NCI-H2196 treated with DMSO at 0.1 percent for 48 hours (cell line): Measurements from ENCODE around the gene ORC4.

ENCODE experiments used
- DNase-seq: peaks from one replicate; lab custom pipeline; 2025; ENCODE audit not compliant: unreplicated experiment; lab: John Stamatoyannopoulos, UW

The ORC4 gene

DNA sequence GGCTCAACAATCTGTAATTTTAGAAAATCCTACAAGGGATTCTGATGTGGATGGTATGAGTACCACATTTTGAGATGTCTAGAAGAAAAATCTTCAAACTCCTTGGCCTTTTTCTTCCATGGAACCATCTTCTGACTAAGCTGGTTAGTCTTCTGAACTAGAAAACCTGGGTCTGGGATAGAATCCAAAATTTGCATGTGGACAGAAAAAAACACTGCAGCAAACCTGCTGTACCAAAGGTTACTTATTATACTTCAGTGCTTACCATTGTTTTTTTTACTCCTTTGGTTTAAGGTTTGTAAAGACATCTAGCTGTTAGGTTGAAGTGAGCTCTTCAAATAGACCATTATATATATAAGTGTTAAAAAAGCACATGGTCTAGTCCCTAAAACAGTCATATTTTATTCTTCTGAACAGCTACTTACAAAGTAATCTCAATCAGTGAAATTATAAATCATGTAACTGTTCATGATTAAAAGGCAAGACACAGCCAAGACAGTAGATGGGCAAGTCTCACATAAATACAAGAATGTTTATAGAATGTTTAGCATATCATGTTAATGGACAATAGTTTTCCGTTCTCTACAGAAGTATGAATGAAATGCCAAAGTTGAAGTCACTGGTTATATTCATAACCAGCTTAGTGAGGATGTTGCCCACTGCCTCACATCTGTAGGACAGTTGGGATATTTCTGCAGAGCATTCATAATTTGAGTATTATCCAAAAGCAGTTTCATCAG lies 85.5 kb downstream of the ORC4 start:
- no peak for DNase-seq

DNA sequence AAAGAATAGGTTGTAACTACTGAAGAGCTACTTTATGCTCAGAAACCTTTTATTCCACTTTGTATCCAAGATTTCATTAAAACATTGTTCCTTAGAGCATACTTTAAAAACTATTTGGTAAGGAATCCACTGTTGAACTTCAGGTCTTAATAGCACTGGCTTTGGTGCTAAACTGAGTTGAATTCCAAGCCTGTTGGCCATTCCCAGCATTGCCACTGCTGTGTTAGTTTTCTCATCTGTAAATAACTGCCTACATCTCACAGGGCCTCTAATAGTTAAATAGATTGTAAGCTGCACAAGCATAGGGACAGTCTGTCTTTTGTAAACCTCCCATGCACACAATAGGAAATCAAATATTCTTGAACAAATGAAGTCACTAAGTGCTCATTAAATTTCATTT lies 86.6 kb downstream of the ORC4 start:
- no peak for DNase-seq

DNA sequence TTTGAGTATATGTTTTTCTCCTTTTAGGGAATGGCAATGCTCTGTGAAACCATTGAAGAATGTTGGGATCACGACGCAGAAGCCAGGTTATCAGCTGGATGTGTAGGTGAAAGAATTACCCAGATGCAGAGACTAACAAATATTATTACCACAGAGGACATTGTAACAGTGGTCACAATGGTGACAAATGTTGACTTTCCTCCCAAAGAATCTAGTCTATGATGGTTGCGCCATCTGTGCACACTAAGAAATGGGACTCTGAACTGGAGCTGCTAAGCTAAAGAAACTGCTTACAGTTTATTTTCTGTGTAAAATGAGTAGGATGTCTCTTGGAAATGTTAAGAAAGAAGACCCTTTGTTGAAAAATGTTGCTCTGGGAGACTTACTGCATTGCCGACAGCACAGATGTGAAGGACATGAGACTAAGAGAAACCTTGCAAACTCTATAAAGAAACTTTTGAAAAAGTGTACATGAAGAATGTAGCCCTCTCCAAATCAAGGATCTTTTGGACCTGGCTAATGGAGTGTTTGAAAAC lies 93.4 kb downstream of the ORC4 start:
- no peak for DNase-seq

DNA sequence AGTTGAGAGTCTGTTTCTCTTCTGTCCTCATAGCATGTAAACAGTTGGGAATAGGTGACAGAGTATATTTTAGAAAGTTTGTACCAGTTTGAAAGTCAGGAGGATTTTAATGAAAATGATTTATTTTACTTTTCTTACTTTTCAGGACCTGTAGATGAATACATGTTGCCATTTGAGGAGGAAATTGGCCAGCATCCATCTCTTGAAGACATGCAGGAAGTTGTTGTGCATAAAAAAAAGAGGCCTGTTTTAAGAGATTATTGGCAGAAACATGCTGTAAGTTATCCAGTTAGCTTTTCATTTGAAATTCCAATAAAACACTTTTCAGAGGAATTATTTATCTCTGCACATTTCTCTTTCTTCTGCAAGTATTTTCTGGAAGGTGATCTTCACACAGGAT lies 94.7 kb downstream of the ORC4 start:
- DNase-seq: no peak

DNA sequence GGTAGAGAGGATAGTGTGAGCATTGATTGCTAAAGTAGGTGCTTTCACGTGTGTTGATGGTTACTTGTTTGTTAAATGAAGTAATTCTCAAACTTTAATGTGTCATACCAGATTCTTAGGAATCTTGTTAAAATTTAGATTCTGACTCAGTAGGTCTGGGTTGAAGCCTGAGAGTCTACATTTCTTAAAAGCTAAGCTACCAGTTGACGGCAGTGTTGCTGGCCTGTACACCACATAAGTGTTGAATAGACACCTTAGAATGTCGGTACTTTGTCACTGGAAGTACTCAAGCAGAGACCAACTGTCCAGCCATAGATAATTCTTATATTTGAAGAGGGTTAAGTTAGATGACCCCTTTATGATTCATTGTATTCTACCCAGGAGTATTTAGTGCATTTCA lies 95.9 kb downstream of the ORC4 start:
- DNase-seq: no peak

DNA sequence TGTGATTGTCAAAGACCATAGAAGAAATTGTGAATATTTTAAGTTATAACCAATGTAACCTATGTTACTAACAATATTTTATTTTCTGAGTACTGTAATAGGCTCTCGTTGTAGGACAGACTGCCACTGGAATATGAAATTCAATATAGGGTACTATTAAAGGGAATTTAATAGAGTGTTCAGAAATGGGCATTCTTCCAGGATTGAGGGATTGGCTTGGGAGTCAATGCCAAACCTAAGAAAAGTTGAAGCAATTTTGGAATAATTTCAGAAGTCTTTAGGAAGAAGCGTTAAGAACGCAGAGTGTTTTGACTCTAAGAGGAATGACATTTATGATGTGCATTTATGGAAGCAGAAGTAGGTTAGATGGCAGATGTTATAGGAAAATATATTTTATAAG lies 96.7 kb downstream of the ORC4 start:
- no peak for DNase-seq

DNA sequence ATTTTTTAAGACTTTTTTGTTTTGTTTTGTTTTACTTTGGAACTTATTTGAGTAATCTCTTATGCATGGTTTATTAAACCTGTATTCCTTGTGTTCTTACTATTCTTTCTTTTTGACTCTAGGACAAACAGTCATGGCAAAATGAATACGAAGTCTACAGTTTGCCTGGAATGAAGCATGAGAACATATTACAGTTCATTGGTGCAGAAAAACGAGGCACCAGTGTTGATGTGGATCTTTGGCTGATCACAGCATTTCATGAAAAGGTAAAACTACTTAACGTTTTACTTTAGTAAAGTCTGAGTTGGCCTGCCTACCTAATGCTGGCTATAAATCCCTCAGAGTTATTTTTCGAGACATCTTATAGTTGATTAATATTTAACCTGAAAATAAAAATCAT lies 103.4 kb downstream of the ORC4 start:
- DNase-seq: no peak

DNA sequence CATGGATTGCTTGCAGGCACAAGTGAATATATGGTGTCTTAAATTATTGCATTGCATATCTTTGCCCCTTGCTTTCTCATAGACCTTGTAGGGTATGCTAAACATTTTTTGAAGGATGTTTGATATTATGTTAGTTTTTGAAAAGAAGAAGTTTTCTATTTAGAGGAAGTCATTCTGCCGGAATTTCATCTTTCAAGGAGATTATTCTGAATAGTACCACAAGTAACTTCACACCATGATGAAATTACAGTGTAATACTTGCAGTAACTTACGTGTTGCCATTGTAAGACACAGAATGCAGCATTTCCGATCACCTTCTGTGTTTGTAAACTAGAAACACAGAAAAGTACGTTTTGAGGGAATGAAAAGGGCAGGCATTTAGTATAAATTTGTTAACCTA lies 103.8 kb downstream of the ORC4 start:
- no peak for DNase-seq

DNA sequence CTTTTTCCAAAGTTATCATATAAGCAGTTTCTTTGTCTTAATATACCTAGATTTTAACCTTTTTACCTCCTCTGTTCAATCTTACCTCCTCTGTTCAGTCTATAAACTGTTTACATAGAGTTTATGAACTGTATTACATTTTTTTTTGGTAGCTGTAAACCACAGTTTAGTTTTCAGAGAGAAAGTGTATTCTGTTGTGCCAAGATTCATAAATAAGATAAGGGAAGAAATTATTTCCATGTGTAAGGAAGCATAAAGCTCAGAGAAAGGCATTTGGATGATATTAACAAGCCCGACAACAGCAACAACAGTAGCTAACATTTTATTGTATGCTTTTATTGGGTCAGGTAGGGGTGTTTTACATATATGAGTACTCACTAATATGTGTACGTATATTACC lies 104.5 kb downstream of the ORC4 start:
- DNase-seq: no peak

DNA sequence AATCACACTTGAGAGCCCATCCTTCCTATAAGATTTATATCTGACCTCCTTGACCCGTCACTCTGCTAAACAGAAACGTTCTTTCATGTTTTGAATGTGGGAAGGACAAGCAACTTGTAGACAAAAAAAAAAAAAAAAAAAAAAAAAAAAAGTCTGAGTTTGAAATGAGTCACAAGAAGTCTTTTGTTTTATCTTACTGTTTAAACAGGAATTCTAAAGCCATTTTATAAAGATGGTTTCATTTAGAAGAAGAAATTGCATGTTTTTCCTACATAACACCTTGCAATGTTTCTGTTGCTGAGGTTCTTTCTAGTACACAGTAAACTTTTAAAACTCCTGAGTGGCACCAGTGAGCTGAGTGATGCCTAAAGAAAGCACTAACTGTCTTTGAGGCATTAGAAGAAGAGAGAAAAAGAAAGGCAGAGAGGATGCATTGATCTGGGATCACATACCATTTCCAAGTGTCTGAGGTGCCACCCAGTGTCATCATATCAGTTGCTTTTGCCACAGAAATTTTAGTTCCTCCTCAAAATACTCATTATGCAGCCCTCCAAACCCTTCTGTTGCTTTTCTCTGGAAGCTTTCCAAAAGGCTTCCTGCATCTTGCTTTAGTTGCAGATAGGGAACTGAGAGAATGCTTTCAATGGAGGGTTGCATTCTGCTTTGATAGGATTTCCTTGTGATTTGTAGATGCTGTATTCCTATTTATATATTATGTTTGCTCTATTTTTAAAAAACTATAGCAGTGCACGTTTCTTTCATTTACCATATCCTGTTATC lies 106.6 kb downstream of the ORC4 start:
- no peak for DNase-seq

DNA sequence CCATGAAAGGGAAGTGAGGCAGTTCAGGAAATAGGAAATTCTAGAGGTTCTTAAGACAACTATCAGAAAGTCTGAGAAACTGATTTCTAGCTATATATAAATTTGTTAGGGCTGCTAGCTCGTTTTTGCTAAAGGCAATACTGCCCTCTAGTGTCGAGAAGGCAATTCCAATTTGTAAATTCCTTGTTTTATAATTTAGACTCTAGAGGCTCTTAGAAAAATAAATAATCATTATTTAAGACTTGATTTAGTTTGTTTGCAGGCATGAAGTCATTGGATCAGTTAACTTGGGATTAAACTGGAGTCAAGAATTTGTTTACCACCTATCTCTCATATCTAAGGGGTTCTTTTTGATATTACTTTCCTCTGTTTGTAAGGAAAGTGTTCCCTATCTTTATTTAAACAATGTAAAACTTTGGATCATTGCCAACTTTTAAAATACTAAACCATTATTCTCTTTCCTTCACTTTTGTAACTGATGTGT lies 109.5 kb downstream of the ORC4 start:
- DNase-seq: peak; percentile 58

DNA sequence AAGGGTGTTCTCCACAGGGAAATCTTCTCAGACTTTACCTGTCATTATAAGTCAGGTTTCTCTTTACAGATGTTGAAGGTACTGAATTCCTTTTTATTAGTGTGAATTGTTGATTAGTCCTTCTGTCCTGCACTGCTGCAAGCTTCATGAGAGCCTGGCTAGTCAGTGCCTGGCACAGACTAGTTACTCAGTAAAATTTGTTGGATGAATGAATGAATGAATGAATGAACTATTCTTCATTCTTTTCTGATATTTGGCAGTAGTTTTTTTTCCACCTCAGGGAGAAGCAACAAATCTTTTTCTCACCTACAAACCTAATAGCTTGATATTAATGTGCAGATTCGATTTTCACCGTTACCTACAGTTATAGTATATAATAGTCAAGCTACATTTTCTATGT lies 111.4 kb downstream of the ORC4 start:
- no peak for DNase-seq

DNA sequence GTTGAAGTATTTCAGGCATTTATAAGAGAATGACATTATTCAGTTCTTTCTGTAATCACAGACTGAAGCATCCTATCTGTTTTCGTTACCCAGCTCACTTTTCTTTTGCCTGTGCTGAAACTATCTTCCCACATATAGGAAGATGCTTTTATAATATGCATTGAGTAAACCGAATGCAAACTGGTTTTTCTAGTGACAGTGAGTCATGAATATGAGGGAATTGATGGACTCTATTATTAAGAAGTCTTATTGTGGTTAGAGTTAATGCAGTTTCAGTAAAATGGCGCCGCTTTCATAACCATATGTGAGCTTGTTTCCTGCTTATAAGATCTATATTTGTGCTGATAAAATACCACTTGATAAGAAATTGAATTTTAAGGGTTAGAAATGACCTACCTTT lies 116.5 kb downstream of the ORC4 start:
- DNase-seq: no peak

DNA sequence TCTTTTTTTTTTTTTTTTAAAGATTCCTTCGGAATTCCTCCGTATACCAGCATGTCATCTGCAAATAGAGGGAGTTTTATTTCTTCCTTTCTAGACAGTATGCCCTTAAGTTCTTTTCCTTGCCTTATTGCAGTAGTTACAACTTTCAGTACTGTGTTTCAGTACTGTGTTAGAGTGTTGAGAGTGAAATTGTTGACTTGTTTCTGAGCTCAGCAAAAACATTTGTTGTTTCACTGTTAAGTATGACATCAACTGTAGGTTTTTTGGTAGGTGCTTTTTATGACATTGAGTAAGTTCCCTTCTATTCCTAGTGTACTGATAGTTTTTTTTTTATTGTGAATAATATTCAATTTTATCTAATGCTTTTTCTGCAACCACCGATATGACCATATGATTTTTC lies 131.9 kb downstream of the ORC4 start:
- no peak for DNase-seq

DNA sequence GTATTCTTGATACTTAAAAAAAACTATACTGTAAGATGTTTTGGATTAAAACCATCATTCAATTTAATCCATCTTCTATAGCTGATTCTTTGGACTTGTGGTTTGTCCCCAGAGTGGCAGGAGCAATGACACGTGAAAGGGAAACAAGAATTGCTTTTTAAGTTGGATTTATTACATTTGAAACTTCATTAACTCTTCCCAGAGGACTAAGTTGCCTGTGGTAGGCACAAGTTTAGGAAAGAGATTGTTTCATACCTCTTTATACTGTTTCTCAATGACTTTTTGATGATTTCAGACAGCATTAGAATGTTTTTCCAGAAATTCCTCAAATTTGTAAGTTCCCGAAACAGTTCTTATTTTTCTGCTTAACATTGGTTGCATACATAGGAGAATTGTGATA lies 134.4 kb downstream of the ORC4 start:
- DNase-seq: no peak

DNA sequence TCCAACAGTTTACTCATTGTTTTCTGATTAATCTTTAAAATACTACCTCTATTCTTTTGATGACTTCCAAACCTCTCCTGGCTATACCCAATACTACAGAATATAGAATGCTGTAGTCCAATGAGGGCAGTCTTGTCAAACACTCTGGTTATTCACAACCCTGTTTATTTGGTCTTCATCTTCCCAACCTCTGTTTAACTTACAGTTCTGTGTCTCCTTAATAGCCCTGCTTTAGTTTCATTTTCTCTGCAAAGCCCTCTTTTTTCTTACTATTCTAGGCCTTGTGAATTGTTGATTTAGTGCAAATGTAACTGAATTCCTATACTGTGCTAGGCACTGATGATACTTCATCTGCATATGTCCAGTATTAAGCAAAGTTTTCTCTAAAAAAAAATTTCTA lies 135.7 kb downstream of the ORC4 start:
- DNase-seq: no peak

DNA sequence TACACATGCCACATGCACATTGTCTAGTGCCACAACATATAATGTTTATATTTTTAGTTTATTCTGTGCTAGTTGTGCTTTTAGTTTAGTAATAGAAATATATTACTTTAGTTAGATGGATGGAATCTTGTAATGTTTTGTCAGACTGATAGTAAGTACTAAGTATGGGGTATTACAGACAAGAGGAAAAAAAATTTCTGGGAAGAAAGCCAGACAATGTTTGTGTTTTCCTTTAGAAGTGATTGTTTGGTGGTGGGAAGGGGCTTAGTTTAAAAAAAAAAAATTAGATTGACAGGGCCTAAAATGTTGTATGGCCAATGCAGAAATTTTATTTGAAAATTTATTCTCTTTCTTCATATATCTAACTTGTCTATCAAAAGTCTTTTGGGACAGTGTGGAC lies 137.9 kb downstream of the ORC4 start:
- no peak for DNase-seq
